NCI-H1436 treated with DMSO at 0.1 percent for 48 hours (cell line): ENCODE measurements around the gene CARD8.
A peak's percentile ranks its signal among the peaks of the same experiment; 100 is the strongest.

Experiments used
- DNase-seq: peaks from one replicate; lab custom pipeline; 2025; lab: John Stamatoyannopoulos, UW

The CARD8 gene

GRCh38 chr19:48170817-48171347 lies 84.8 kb downstream of the CARD8 start:
- no peak for DNase-seq

GRCh38 chr19:48169939-48170803 lies 85.5 kb downstream of the CARD8 start, which contains the start of the genes LIG1 and ZSWIM9:
Gene LIG1 (minus strand): TSS chr19:48170344. CDS start chr19:48165566, 4,778 bp downstream.
Gene ZSWIM9 (plus strand): TSS chr19:48170680. CDS start chr19:48171803, 1,123 bp downstream.
- DNase-seq = peak; percentile 85

- DNase-seq = peak; percentile 37
These were observed 86.2 kb downstream of the CARD8 start for GRCh38 chr19:48169578-48169938.

- DNase-seq = no peak
These were observed 87.0 kb downstream of the CARD8 start for GRCh38 chr19:48168689-48169088.

GRCh38 chr19:48158210-48158790 lies 97.4 kb downstream of the CARD8 start:
- no peak for DNase-seq
